ENCODE data around the gene GSTM5. TPM values are rescaled to one million over a fixed set of nuclear protein-coding genes. Genes with fewer than 3 reads are reported as not detected.

Gene GSTM5
- total and polyA plus RNA-seq, 2 of the 8 experiments (the other 6 are each of a cell fraction or from before 2014, with no cell fraction given) = 0.24 to 0.89 TPM

GRCh38 chr1:109765896-109766615 lies 54.0 kb downstream of the GSTM5 start:
- Histone ChIP-seq H3K9ac (replicated peaks in 1 of 4; ENCODE audit: extremely low read depth in 1 of 4, low read depth in 3 of 4, low read length in 3 of 4) (no peak overlapping the region), H3K23me2 (ENCODE audit: low read depth, low read length) (0 out of 2 replicates have a peak, but pooled peaks cover 1% of the 10 kb centered on the region), H2BK20ac (ENCODE audit: low read length) (no peak overlapping the region), H3K23ac (ENCODE audit: insufficient read length) (no peak overlapping the region), H3K14ac (ENCODE audit: insufficient read length) (no peak overlapping the region), H3K9me3 (ENCODE audit: insufficient read depth in 2 of 2, low read depth in 1 of 2, low read length in 1 of 2) (no peaks in the 10 kb centered on the region), H3K27ac (ENCODE audit: low read depth, low read length) (no peak overlapping the region), H3K4me2 (ENCODE audit: insufficient read depth in 1 of 2, low read depth in 2 of 2, low read length in 2 of 2) (no peak overlapping the region), H3K27me3 (replicated peaks in 1 of 4; ENCODE audit: control insufficient read depth in 3 of 4, extremely low read depth in 1 of 4, insufficient read depth in 3 of 4, low read length in 3 of 4) (no peaks in the 10 kb centered on the region), H3K4me1 (replicated peaks in 1 of 4; ENCODE audit: control insufficient read depth in 3 of 4, insufficient read depth in 4 of 4, low read length in 3 of 4) (no peaks in the 10 kb centered on the region; a peak in 1 of 7 replicates), H3K18ac (ENCODE audit: extremely low read depth, low read length) (no peak overlapping the region), H2BK12ac (ENCODE audit: low read depth, low read length) (no peak overlapping the region), H3K79me2 (ENCODE audit: control insufficient read depth in 1 of 2, insufficient read depth in 2 of 2, low read length in 2 of 2) (no peaks in the 10 kb centered on the region), H3K56ac (replicated peaks; ENCODE audit: insufficient read length, low read depth, low read length) (no peak overlapping the region), H2BK5ac (ENCODE audit: low read depth, low read length) (no peak overlapping the region), H3K36me3 (ENCODE audit: control insufficient read depth in 2 of 4, insufficient read depth in 4 of 4, low read length in 3 of 4) (no peaks in the 10 kb centered on the region), H3K4ac (replicated peaks; ENCODE audit: insufficient read length, low read depth, low read length) (no peak overlapping the region), H2BK120ac (replicated peaks; ENCODE audit: low read depth, low read length) (no peak overlapping the region), H4K8ac (ENCODE audit: extremely low read depth, insufficient read depth, low read length) (no peak overlapping the region), H4K91ac (replicated peaks; ENCODE audit: insufficient read length, low read length) (no peak overlapping the region), H3K4me3 (ENCODE audit: extremely low read depth in 1 of 4, insufficient read depth in 2 of 4, low read depth in 3 of 4, low read length in 4 of 4) (no peak overlapping the region), H2BK15ac (ENCODE audit: low read length) (no peak overlapping the region), H4K5ac (ENCODE audit: insufficient read length, low read depth, low read length) (no peak overlapping the region), H2AK5ac (ENCODE audit: low read depth, low read length) (no peak overlapping the region), H2AFZ (ENCODE audit: low read length) (no peak overlapping the region), H4K20me1 (replicated peaks in 1 of 2; ENCODE audit: control insufficient read depth in 1 of 2, insufficient read depth in 2 of 2, low read length in 2 of 2) (no peaks in the 10 kb centered on the region), H3K79me1 (ENCODE audit: low read depth, low read length) (no peaks in the 10 kb centered on the region)
- ChIA-PET CTCF (ENCODE audit: partially characterized antibody) (interaction anchor here (1.0 to 5.1 kb wide), 7 partner anchors 9 to 233 kb away, joined by 3 to 43 read pairs (median 3); no protein-coding TSS in a partner anchor), POLR2A (ENCODE audit: partially characterized antibody) (no interaction called here)
- DNase-seq (ENCODE audit: low read depth in 1 of 2, low spot score in 2 of 2) (no peak), FAIRE-seq (no peak)
- 87% methylated on average over 13 of the region's 13 CpGs; no CpG with 5 or more reads in 1 of the 2 experiments for WGBS, 2 experiments (ENCODE audit: extremely low coverage in 1 of 2, insufficient coverage in 1 of 2, insufficient read length in 1 of 2, insufficient replicate concordance in 2 of 2, low coverage in 1 of 2, low lambda C conversion rate in 2 of 2, missing lambda C conversion rate in 1 of 2)
- TF ChIP-seq KDM5A (IDR thresholded peaks at IDR 0.05; ENCODE audit: low read length) (no peak), RBBP5 (IDR thresholded peaks at IDR 0.05; ENCODE audit: borderline replicate concordance, low read depth, low read length) (no peak), JUN (IDR thresholded peaks at IDR 0.05; ENCODE audit: low read depth, low read length) (no peak), USF2 (IDR thresholded peaks at IDR 0.05; ENCODE audit: low read length) (no peak), GABPA (IDR thresholded peaks at IDR 0.05; ENCODE audit: borderline replicate concordance, insufficient read depth, low read length) (no peak), POLR2A (IDR thresholded peaks at IDR 0.05; ENCODE audit: control extremely low read depth in 1 of 2, low read depth in 2 of 2, low read length in 2 of 2) (no peak), EZH2 (IDR thresholded peaks at IDR 0.05; ENCODE audit: low read depth, low read length, severe bottlenecking) (no peak)

Data from H1 (cell line).